ENCODE results near the gene SLC9A4. TPM values are rescaled to one million over a fixed set of nuclear protein-coding genes. Genes with fewer than 3 reads are reported as not detected.

SLC9A4 gene
- total and polyA plus RNA-seq, 2 donors (not counting 1 experiment from before 2014, with no cell fraction given), result 0.20 TPM; not detected in 1

GRCh38 chr2:102522162-102522561 is 49.1 kb downstream of the SLC9A4 start:
- CTCF ChIA-PET, result no interaction called here
- H3K9me3 Mint-ChIP-seq (ENCODE audit: insufficient read depth), result no peaks in the 10 kb centered on the region
- DNase-seq (no peak), ATAC-seq (ENCODE audit: low read depth) (no peak)
- no peaks in the 10 kb centered on the region for H3K4me1 Mint-ChIP-seq
- peaks cover 19% of the 10 kb centered on the region for H3K27me3 Mint-ChIP-seq
- Histone ChIP-seq H3K79me2 (ENCODE audit: control insufficient read depth, insufficient read depth, low read length) (no peaks in the 10 kb centered on the region), H3K9ac (ENCODE audit: low read length) (no peak overlapping the region), H2AFZ (ENCODE audit: insufficient read depth, low read depth, low read length, poor library complexity, severe bottlenecking) (no peak overlapping the region), H3K27me3 (replicated peaks in 1 of 4; ENCODE audit: control extremely low read depth in 1 of 4, control insufficient read depth in 3 of 4, insufficient read depth in 4 of 4, low read length in 3 of 4) (peaks cover 0 to 4% (median 1%) of the 10 kb centered on the region in 4 experiments), H3K36me3 (replicated peaks in 1 of 2; ENCODE audit: control extremely low read depth in 1 of 2, control insufficient read depth in 1 of 2, extremely low read depth in 1 of 2, insufficient read depth in 2 of 2, low read length in 1 of 2) (no peaks in the 10 kb centered on the region), H4K20me1 (ENCODE audit: control insufficient read depth, insufficient read depth, low read length, poor library complexity, severe bottlenecking) (no peaks in the 10 kb centered on the region), H3K4me3 (ENCODE audit: control extremely low read depth in 1 of 5, extremely low read depth in 1 of 5, insufficient read depth in 1 of 5, low read depth in 2 of 5, low read length in 4 of 5) (no peak overlapping the region), H3K27ac (ENCODE audit: low read length in 2 of 2) (no peak overlapping the region), H3K4me1 (ENCODE audit: control insufficient read depth in 2 of 2, insufficient read depth in 2 of 2, low read length in 2 of 2) (no peaks in the 10 kb centered on the region), H3K4me2 (replicated peaks; ENCODE audit: low read depth, low read length, poor library complexity, severe bottlenecking) (no peak overlapping the region), H3K9me3 (ENCODE audit: control extremely low read depth in 1 of 3, control insufficient read depth in 2 of 3, insufficient read depth in 1 of 3, low read length in 2 of 3) (no peaks in the 10 kb centered on the region)
- no peak overlapping the region for H3K27ac Mint-ChIP-seq
- WGBS (ENCODE audit: insufficient coverage), result 100% methylated on average over 1 of the region's 4 CpGs
- POLR2A ChIA-PET, result no interaction called here
- intact Hi-C loops (cut with micrococcal nuclease), result no loop called here
- no peak overlapping the region for H3K4me3 Mint-ChIP-seq
- TF ChIP-seq EZH2 (IDR thresholded peaks at IDR 0.05; ENCODE audit: borderline replicate concordance, insufficient read depth, low read depth, low read length, poor library complexity, severe bottlenecking), result no peak
- TF ChIP-seq CTCF (IDR thresholded peaks at IDR 0.05), result no peak

GRCh38 chr2:102522890-102523289 is 49.9 kb downstream of the SLC9A4 start:
- no peaks in the 10 kb centered on the region for H3K4me1 ChIP-seq (ENCODE audit: control insufficient read depth in 2 of 2, insufficient read depth in 2 of 2, low read length in 2 of 2)
- H3K27me3 Mint-ChIP-seq, result peaks cover 16% of the 10 kb centered on the region
- H3K27ac Mint-ChIP-seq, result no peak overlapping the region
- ATAC-seq (ENCODE audit: low read depth) (no peak), DNase-seq (no peak)
- H3K4me3 Mint-ChIP-seq, result no peak overlapping the region
- peaks cover 0 to 4% (median 1%) of the 10 kb centered on the region in 4 experiments for H3K27me3 ChIP-seq (replicated peaks in 1 of 4; ENCODE audit: control extremely low read depth in 1 of 4, control insufficient read depth in 3 of 4, insufficient read depth in 4 of 4, low read length in 3 of 4)
- H3K9me3 Mint-ChIP-seq (ENCODE audit: insufficient read depth), result no peaks in the 10 kb centered on the region
- ChIA-PET CTCF (no interaction called here), POLR2A (no interaction called here)
- no peaks in the 10 kb centered on the region for H4K20me1 ChIP-seq (ENCODE audit: control insufficient read depth, insufficient read depth, low read length, poor library complexity, severe bottlenecking)
- H3K4me3 ChIP-seq (ENCODE audit: control extremely low read depth in 1 of 5, extremely low read depth in 1 of 5, insufficient read depth in 1 of 5, low read depth in 2 of 5, low read length in 4 of 5), result no peak overlapping the region
- TF ChIP-seq EZH2 (IDR thresholded peaks at IDR 0.05; ENCODE audit: borderline replicate concordance, insufficient read depth, low read depth, low read length, poor library complexity, severe bottlenecking) (no peak), CTCF (IDR thresholded peaks at IDR 0.05) (no peak)
- intact Hi-C loops (cut with micrococcal nuclease), result no loop called here
- H3K9ac ChIP-seq (ENCODE audit: low read length), result no peak overlapping the region
- H2AFZ ChIP-seq (ENCODE audit: insufficient read depth, low read depth, low read length, poor library complexity, severe bottlenecking), result no peak overlapping the region
- no CpG with 5 or more reads among the region's 3 CpGs for whole genome bisulfite sequencing (ENCODE audit: insufficient coverage)
- H3K4me2 ChIP-seq (replicated peaks; ENCODE audit: low read depth, low read length, poor library complexity, severe bottlenecking), result no peak overlapping the region
- H3K79me2 ChIP-seq (ENCODE audit: control insufficient read depth, insufficient read depth, low read length), result no peaks in the 10 kb centered on the region
- no peaks in the 10 kb centered on the region for H3K4me1 Mint-ChIP-seq
- no peaks in the 10 kb centered on the region for H3K9me3 ChIP-seq (ENCODE audit: control extremely low read depth in 1 of 3, control insufficient read depth in 2 of 3, insufficient read depth in 1 of 3, low read length in 2 of 3)
- H3K36me3 ChIP-seq (replicated peaks in 1 of 2; ENCODE audit: control extremely low read depth in 1 of 2, control insufficient read depth in 1 of 2, extremely low read depth in 1 of 2, insufficient read depth in 2 of 2, low read length in 1 of 2), result no peaks in the 10 kb centered on the region
- no peak overlapping the region for H3K27ac ChIP-seq (ENCODE audit: low read length in 2 of 2)

All from B cell (primary cell).